VCaP (cell line): ENCODE data around the gene PRSS12.

Source experiments
- H3K27ac ChIP-seq: fragments of 450-650 bp; 2 replicates; pipeline ENCODE4 v1.5.1; 2017
- CTCF ChIP-seq: fragments of 450-650 bp; conservative IDR thresholded peaks from 2 replicates; pipeline ENCODE4 v1.5.1; 2017; ENCODE audit warnings: mild to moderate bottlenecking, moderate library complexity

The PRSS12 gene

GRCh38 chr4:118335774-118336173, 17.0 kb downstream of the PRSS12 start:
- no peak for TF ChIP-seq CTCF
- H3K27ac ChIP-seq = no peak overlapping the region

- no peak for TF ChIP-seq CTCF
- no peak overlapping the region for H3K27ac ChIP-seq
These were observed 17.5 kb downstream of the PRSS12 start for GRCh38 chr4:118335324-118335723.

GRCh38 chr4:118331352-118331751, 21.5 kb downstream of the PRSS12 start:
- no peak overlapping the region for H3K27ac ChIP-seq

GRCh38 chr4:118329849-118330248, 23.0 kb downstream of the PRSS12 start:
- TF ChIP-seq CTCF = no peak
- no peak overlapping the region for H3K27ac ChIP-seq

More at GRCh38 chr4:118331352-118331751, 21.5 kb downstream of the PRSS12 start:
- TF ChIP-seq CTCF = no peak

- no peak overlapping the region for H3K27ac ChIP-seq
- no peak for TF ChIP-seq CTCF
These were observed 25.1 kb downstream of the PRSS12 start for GRCh38 chr4:118327554-118328241.

- H3K27ac ChIP-seq = no peak overlapping the region
- TF ChIP-seq CTCF = no peak
These were observed 26.2 kb downstream of the PRSS12 start for GRCh38 chr4:118326585-118326984.

- no peak overlapping the region for H3K27ac ChIP-seq
- TF ChIP-seq CTCF = no peak
These were observed 27.4 kb downstream of the PRSS12 start for GRCh38 chr4:118325431-118325830.
